DMS153 treated with DMSO at 0.1 percent for 48 hours (cell line): ENCODE measurements around the gene RNF144A.
"Not testable (repeated sequence)": the region's sequence is repeated elsewhere in the genome, so short reads cannot be mapped to it uniquely, and the experiment has no call there.

ENCODE experiments used
- DNase-seq: peaks from one replicate; lab custom pipeline; 2025; ENCODE audit not compliant: unreplicated experiment; lab: John Stamatoyannopoulos, UW

RNF144A gene, protein sequence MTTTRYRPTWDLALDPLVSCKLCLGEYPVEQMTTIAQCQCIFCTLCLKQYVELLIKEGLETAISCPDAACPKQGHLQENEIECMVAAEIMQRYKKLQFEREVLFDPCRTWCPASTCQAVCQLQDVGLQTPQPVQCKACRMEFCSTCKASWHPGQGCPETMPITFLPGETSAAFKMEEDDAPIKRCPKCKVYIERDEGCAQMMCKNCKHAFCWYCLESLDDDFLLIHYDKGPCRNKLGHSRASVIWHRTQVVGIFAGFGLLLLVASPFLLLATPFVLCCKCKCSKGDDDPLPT

DNA sequence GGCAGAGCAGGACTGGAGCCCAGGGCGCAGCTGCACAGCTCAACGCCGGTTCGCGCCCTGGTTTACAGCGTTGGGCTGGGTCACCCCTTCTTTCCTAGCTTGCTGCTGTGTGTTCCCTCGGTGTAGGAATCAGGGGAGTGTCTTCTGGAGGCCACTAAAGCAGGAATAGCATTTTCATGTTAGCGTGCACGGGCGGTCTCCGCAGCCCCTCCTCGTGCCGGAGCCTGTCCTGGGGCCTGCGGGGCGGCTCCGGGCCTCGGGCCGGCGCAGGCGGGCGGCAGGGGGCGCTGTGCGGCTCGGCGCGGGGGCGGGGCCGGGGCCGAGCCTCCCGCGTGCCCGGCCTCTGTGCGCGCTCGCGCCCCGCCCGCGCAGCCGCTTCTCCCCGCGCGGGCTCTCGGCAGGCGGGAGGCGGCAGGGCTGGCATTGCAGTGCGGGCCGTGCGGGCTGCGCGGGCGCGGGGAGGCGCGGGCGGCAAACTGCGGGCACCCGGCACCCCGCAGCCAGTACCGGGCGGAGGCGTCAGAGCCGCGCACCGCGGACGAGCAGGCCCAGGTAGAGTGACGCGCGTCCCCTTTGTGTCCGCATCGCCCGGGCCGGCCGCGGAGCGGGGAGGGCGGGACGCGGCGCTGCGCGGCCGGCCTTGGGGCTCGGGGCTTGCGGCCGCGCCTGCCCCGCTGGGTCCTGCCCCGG is at the start of gene RNF144A:
TSS of gene RNF144A (plus strand) at position 342 of the 690 bp plus-strand sequence. CDS start 79,515 bp downstream, outside the sequence.
- DNase-seq: no peak

- DNase-seq: no peak
These were observed 44.8 kb upstream of the RNF144A start for GRCh38 chr2:6872394-6872793.

DNA sequence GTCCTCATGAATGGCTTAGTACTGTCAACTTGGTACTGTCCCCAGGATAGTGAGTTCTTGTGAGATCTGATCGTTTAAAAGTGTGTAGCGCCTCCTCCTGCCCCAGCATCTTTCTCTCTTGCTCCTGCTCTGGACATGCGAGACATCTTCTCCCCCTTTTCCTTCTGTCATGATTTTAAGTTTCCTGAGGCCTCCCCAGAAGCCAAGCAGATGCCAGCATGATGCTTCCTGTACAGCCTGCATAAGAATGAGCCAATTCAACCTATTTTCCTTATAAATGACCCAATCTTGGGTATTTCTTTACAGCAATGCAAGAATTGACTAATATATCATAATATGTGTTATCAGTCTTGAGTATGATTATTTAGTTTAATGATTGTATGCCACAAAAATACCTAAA is 43.2 kb upstream of the RNF144A start:
- DNase-seq: no peak

- DNase-seq: no peak
These were observed 40.9 kb upstream of the RNF144A start for GRCh38 chr2:6876309-6876708.

GRCh38 chr2:6877402-6878304 is 39.6 kb upstream of the RNF144A start, which contains the start of gene RSAD2:
Gene RSAD2 (plus strand): TSS chr2:6877777. CDS start chr2:6877801, 24 bp downstream.
- DNase-seq: peak; percentile 14

- DNase-seq: no peak
These were observed 38.7 kb upstream of the RNF144A start for GRCh38 chr2:6878549-6878948.

GRCh38 chr2:6879011-6879410 is 38.2 kb upstream of the RNF144A start:
- DNase-seq: no peak

DNA sequence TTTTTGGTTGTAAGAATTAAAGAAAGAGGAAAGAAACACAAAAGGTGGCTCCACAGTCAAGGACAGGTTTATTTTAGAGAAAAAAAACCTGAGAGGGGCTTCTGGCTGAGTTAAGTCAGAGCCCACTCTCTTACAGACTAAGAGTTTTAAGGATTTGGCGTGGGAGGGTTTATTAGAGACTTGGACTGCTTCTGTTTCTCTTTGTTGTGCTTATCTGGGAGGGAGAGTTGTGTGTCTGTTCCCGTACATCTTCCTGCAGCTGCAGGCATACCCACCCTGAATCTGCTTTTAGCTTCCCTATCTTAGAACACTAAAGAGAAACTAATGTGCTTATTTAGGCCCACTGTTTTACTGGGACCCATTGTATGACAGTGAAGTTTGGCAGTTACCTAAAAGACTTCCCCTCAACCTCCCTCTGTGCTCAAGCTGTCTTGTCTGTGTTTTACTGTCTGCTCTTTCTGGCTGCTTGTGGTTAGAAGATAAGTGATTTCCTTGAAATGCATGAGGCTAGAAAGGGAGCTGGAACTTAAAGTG is 36.9 kb upstream of the RNF144A start:
- no peak for DNase-seq

DNA sequence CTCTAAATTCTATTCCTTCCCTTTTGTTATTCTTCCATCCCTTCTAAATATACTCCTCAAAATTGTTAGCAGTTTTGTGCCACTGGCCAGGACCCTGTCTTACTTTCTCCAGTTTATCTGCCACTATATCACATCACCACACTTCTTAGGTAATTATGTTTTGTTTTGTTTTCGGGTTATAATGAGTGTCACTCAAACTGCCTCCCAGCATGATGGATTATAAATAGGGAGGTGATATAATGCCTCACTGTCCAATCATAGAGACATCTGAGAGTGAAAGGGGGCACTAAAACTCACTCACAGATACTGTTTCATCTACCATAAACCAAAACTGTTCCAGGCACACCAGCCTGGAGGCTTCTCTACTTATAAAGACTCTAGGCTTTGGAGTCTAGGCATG is 36.2 kb upstream of the RNF144A start:
- DNase-seq: no peak

GRCh38 chr2:6881516-6881915 is 35.7 kb upstream of the RNF144A start:
- DNase-seq: no peak

DNA sequence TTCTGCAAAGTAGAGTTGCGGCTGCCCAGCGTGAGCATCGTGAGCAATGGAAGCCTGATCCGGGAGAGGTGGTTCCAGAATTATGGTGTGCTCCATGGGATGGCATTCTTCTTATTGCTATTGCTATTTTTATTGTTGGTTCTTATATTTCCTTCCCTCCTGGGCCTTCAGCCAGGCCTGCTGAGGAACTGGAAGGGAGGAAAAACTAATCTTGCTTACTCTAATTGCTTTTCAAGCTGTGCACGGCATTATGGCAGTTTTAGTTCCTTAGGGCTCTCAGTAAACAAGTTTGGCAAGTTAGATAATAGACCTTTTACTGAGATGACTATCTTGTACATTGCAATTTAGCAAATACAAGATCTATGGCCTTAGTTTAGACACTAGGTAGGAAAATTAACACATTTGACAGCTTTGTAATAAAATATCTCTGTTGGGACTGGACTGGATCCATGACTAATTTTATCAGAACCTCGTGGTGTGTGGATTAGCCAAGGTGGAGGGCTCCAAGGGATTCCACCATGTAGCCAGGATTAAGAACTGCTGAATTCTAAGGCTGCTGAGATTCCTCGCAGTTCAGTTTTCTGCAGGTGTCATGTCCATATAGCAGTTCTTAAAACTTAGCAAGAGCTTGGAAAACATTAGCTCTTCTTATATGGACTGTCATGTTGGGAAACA is 33.6 kb upstream of the RNF144A start:
- no peak for DNase-seq

- DNase-seq: no peak
These were observed 31.7 kb upstream of the RNF144A start for GRCh38 chr2:6885551-6885950.

DNA sequence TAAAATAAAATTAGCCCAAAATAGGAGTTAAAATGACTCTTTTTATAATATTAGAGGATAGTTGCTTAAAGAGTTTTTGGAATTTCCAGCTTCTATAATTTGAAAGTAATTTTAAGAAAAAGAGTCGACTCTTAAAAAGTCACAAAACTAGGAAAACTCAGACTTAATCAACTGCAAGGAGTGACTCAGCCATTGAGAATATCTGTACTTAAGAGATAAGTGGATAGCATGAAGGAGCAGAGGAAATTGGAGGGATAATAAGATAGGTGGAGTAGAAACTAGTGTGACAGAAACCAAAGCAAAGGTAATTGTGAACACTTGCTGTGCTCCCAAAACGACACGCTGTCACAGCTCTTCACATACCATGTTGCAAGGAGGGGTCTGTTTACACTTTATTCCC is 31.2 kb upstream of the RNF144A start:
- no peak for DNase-seq

GRCh38 chr2:6887751-6888192 is 29.4 kb upstream of the RNF144A start:
- no peak for DNase-seq

- no peak for DNase-seq
These were observed 28.5 kb upstream of the RNF144A start for GRCh38 chr2:6888724-6889123.

GRCh38 chr2:6893876-6894482 is 23.2 kb upstream of the RNF144A start:
- no peak for DNase-seq

DNA sequence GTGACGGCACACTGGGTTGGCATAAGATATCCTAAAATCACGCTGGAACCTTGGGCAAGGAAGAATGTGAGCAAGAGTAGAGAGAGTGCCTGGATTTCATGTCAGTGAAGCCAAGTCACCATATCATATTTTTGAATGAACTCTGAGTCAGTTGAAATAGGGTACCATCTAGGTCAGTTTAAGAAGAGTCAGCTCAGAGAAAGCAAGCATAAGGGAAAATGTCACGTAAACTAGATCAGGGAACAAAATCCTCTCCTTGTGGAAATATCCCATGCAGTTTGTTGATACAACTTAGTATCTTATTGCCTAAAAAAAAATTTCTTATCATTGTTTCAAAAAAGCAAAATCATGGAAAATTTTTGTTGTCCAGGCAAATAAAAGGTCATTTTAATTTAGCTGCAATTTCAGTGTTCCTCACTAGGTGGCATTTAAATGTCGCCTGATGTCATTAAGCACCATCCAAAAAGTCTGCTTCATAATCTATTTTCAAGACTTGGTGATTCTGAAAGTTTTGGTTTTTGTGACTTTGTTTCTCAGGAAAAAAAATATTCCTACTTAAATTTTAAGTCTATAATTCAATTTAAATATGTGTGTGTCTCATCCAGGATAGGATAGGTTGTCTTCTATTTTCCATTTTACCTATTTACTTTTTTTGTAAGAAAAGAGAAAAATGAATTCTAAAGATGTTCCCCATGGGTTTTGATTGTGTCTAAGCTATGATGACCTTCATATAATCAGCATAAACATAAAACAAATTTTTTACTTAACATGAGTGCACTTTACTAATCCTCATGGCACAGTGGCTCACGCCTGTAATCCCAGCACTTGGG is 20.1 kb upstream of the RNF144A start:
- DNase-seq: peak; percentile 4

GRCh38 chr2:6902581-6902980 is 14.6 kb upstream of the RNF144A start:
- DNase-seq: not testable (repeated sequence)

DNA sequence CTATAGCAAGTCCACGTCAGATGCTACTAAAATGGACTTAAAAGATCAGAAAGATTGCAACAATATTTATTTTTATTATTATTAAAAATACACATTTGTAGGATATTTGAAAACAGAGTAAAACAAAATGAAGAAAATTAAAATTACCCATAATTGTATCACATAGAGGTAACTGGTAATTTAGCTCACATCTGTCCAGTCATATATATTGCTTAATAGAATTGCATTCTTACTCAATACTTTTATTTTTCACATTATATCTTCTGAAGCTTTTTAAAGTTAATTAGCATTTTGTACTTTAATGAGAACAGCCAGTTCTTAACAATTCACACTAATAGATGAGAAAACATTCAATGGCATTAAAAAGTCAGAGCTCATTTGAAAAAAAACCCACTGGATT is 11.5 kb upstream of the RNF144A start:
- no peak for DNase-seq
